NCI-H510A treated with DMSO at 0.1 percent for 48 hours (cell line): Measurements from ENCODE around the gene SSH2.
"Not testable (repeated sequence)": the region's sequence is repeated elsewhere in the genome, so short reads cannot be mapped to it uniquely, and the experiment has no call there.

ENCODE experiments used
- DNase-seq: peaks from one replicate; lab custom pipeline; 2025; lab: John Stamatoyannopoulos, UW

Gene SSH2

GRCh38 chr17:29667969-29668368 is 262.1 kb downstream of the SSH2 start:
- no peak for DNase-seq

GRCh38 chr17:29665481-29665810 is 264.6 kb downstream of the SSH2 start:
- no peak for DNase-seq

- no peak for DNase-seq
Observed at GRCh38 chr17:29664743-29665480, 265.1 kb downstream of the SSH2 start.

GRCh38 chr17:29663155-29663554 is 266.9 kb downstream of the SSH2 start:
- peak; percentile 84 for DNase-seq

- peak; percentile 88 for DNase-seq
Observed at GRCh38 chr17:29661213-29661612, 268.8 kb downstream of the SSH2 start.

GRCh38 chr17:29659155-29659554 is 270.9 kb downstream of the SSH2 start:
- DNase-seq: no peak

- DNase-seq: no peak
Observed at GRCh38 chr17:29655323-29655722, 274.7 kb downstream of the SSH2 start.

GRCh38 chr17:29653995-29654714 is 275.9 kb downstream of the SSH2 start:
- no peak for DNase-seq

GRCh38 chr17:29652976-29653375 is 277.1 kb downstream of the SSH2 start:
- DNase-seq: no peak

GRCh38 chr17:29651913-29652312 is 278.1 kb downstream of the SSH2 start:
- DNase-seq: not testable (repeated sequence)

GRCh38 chr17:29650396-29650795 is 279.6 kb downstream of the SSH2 start:
- DNase-seq: no peak

GRCh38 chr17:29649359-29649758 is 280.7 kb downstream of the SSH2 start:
- no peak for DNase-seq

- no peak for DNase-seq
Observed at GRCh38 chr17:29648005-29648404, 282.0 kb downstream of the SSH2 start.

- no peak for DNase-seq
Observed at GRCh38 chr17:29645515-29646051, 284.4 kb downstream of the SSH2 start.

- no peak for DNase-seq
Observed at GRCh38 chr17:29643817-29644160, 286.2 kb downstream of the SSH2 start.

- peak; percentile 77 for DNase-seq
Observed at GRCh38 chr17:29642171-29642611, 287.8 kb downstream of the SSH2 start.

GRCh38 chr17:29640981-29641642 is 288.9 kb downstream of the SSH2 start:
- no peak for DNase-seq

GRCh38 chr17:29640413-29640812 is 289.6 kb downstream of the SSH2 start:
- no peak for DNase-seq

GRCh38 chr17:29633886-29634285 is 296.1 kb downstream of the SSH2 start:
- DNase-seq: no peak

GRCh38 chr17:29630630-29631193 is 299.3 kb downstream of the SSH2 start:
- DNase-seq: no peak

GRCh38 chr17:29629839-29630238 is 300.2 kb downstream of the SSH2 start:
- DNase-seq: no peak

GRCh38 chr17:29628644-29629043 is 301.4 kb downstream of the SSH2 start:
- DNase-seq: no peak

GRCh38 chr17:29627951-29628350 is 302.1 kb downstream of the SSH2 start:
- no peak for DNase-seq
